GM23248 (cell line): ENCODE data around the gene CTNNA3. TPM values are rescaled to one million over a fixed set of nuclear protein-coding genes. Genes with fewer than 3 reads are reported as not detected.

Source experiments
- DNase-seq: peaks from one replicate; pipeline ENCODE4 v3.0.0-alpha.2; 2015
- H2AFZ ChIP-seq: fragments of 200-600 bp; sonication (generic); 2 replicates; pipeline ENCODE4 v1.6.1; 2016; ENCODE audit warnings: antibody characterized with exemption
- H3F3A ChIP-seq: fragments of 200-600 bp; sonication (generic); 2 replicates; pipeline ENCODE4 v1.6.1; 2016; ENCODE audit warnings: mild to moderate bottlenecking, antibody characterized with exemption, mixed run types; ENCODE audit not compliant: insufficient read depth
- H3K27ac ChIP-seq: fragments of 200-600 bp; sonication (generic); 2 replicates; pipeline ENCODE4 v1.5.1; 2016; ENCODE audit warnings: mild to moderate bottlenecking
- H3K27me3 ChIP-seq: fragments of 200-600 bp; sonication (generic); replicated peaks from 2 replicates; pipeline ENCODE4 v1.6.1; 2016; ENCODE audit warnings: mild to moderate bottlenecking; ENCODE audit not compliant: insufficient read depth
- H3K36me3 ChIP-seq: fragments of 200-600 bp; sonication (generic); 2 replicates; pipeline ENCODE4 v1.6.1; 2016; ENCODE audit warnings: low read depth, mild to moderate bottlenecking
- H3K4me1 ChIP-seq: fragments of 200-600 bp; sonication (generic); 2 replicates; pipeline ENCODE4 v1.6.1; 2016; ENCODE audit warnings: mild to moderate bottlenecking; ENCODE audit not compliant: insufficient read depth
- H3K4me2 ChIP-seq: fragments of 200-600 bp; sonication (generic); one replicate; pipeline ENCODE4 v1.6.1; 2016; ENCODE audit warnings: mild to moderate bottlenecking; ENCODE audit not compliant: unreplicated experiment
- H3K4me3 ChIP-seq: fragments of 200-600 bp; sonication (generic); 2 replicates; pipeline ENCODE4 v1.5.1; 2016; ENCODE audit warnings: mild to moderate bottlenecking
- H3K79me2 ChIP-seq: fragments of 200-600 bp; sonication (generic); 2 replicates; pipeline ENCODE4 v1.6.1; 2016; ENCODE audit warnings: mild to moderate bottlenecking; ENCODE audit not compliant: insufficient read depth
- H3K9ac ChIP-seq: fragments of 200-600 bp; sonication (generic); 2 replicates; pipeline ENCODE4 v1.6.1; 2016; ENCODE audit warnings: mild to moderate bottlenecking
- H3K9me2 ChIP-seq: fragments of 200-600 bp; sonication (generic); 2 replicates; pipeline ENCODE4 v1.6.1; 2016; ENCODE audit warnings: mixed run types, mild to moderate bottlenecking, moderate library complexity; ENCODE audit not compliant: insufficient read depth
- H3K9me3 ChIP-seq: fragments of 200-600 bp; sonication (generic); one replicate; pipeline ENCODE4 v1.6.1; 2017; ENCODE audit warnings: low read depth
- H4K20me1 ChIP-seq: fragments of 200-600 bp; sonication (generic); 2 replicates; pipeline ENCODE4 v1.6.0; 2016; ENCODE audit not compliant: insufficient read depth
- EZH2 ChIP-seq: fragments of 200-600 bp; sonication (generic); IDR thresholded peaks from 2 replicates; pipeline ENCODE4 v1.6.1; 2018; ENCODE audit warnings: antibody characterized with exemption, mild to moderate bottlenecking; ENCODE audit not compliant: insufficient read depth, poor library complexity, severe bottlenecking
- EZH2phosphoT487 ChIP-seq: fragments of 200-600 bp; sonication (generic); IDR thresholded peaks from 2 replicates; pipeline ENCODE4 v1.6.1; 2018; ENCODE audit warnings: antibody characterized with exemption, moderate library complexity, mild to moderate bottlenecking, low read depth; ENCODE audit not compliant: insufficient read depth
- WGBS, 2 experiments: methylation state at CpG; one replicate each; pipeline ENCODE4 v1.1.6; 2015 to 2017; ENCODE audit warnings: low lambda C conversion rate in 2 of 2, low coverage in 1 of 2; ENCODE audit errors: missing lambda C conversion rate in 2 of 2; 5-methylcytosine and 5-hydroxymethylcytosine counted together
- in situ Hi-C: fragments of 300-500 bp; cut with MboI; formaldehyde crosslinking; loops from 2 replicates; pipeline ENCODE4 v1.15.0; 2020
- polyA plus RNA-seq: library from polyadenylated mRNA; unstranded; fragments of >200 nt; fragmentation: Nextera tagmentation; extraction: Ambion mirVana; gene quantifications from 2 replicates; pipeline ENCODE4 v1.2.1, GENCODE V29; 2016
- total RNA-seq: library from RNA; depleted of rRNA; stranded (reverse); fragments of >200 nt; shearing (Covaris generic); gene quantifications from 2 replicates; pipeline ENCODE4 v1.2.3, GENCODE V29; 2014

CTNNA3 gene
- total and polyA plus RNA-seq, 2 experiments from 2014 or later, result not detected

GRCh38 chr10:65894379-65894778 is 1801.6 kb downstream of the CTNNA3 start:
- Histone ChIP-seq H3K4me3 (no peak overlapping the region), H3K27me3 (no peaks in the 10 kb centered on the region), H3K9ac (no peak overlapping the region), H3F3A (no peaks in the 10 kb centered on the region), H3K9me3 (no peaks in the 10 kb centered on the region), H2AFZ (no peak overlapping the region), H4K20me1 (no peaks in the 10 kb centered on the region), H3K36me3 (no peaks in the 10 kb centered on the region), H3K27ac (no peak overlapping the region), H3K4me1 (no peaks in the 10 kb centered on the region), H3K9me2 (no peaks in the 10 kb centered on the region), H3K4me2 (no peak overlapping the region), H3K79me2 (no peaks in the 10 kb centered on the region)
- in situ Hi-C loops, result no loop called here
- TF ChIP-seq EZH2 (no peak), EZH2phosphoT487 (no peak)
- WGBS, 2 experiments, result 13 to 19% methylated on average over 4 of the region's 4 CpGs
- DNase-seq, result no peak

GRCh38 chr10:65893676-65894075 is 1802.3 kb downstream of the CTNNA3 start:
- no peaks in the 10 kb centered on the region for H3K9me3 ChIP-seq
- no peaks in the 10 kb centered on the region for H3K4me1 ChIP-seq
- no peak for DNase-seq
- 6 to 7% methylated on average over 3 of the region's 3 CpGs for WGBS, 2 experiments
- TF ChIP-seq EZH2 (no peak), EZH2phosphoT487 (no peak)
- H3K4me3 ChIP-seq, result no peak overlapping the region
- H3F3A ChIP-seq, result no peaks in the 10 kb centered on the region
- H4K20me1 ChIP-seq, result no peaks in the 10 kb centered on the region
- no peak overlapping the region for H3K9ac ChIP-seq
- no peaks in the 10 kb centered on the region for H3K9me2 ChIP-seq
- no peak overlapping the region for H3K27ac ChIP-seq
- H3K36me3 ChIP-seq, result no peaks in the 10 kb centered on the region
- H3K27me3 ChIP-seq, result no peaks in the 10 kb centered on the region
- H3K79me2 ChIP-seq, result no peaks in the 10 kb centered on the region
- H3K4me2 ChIP-seq, result no peak overlapping the region
- in situ Hi-C loops, result no loop called here
- no peak overlapping the region for H2AFZ ChIP-seq

GRCh38 chr10:65892284-65892683 is 1803.7 kb downstream of the CTNNA3 start:
- Histone ChIP-seq H3K9ac (no peak overlapping the region), H3K4me2 (no peak overlapping the region), H2AFZ (no peak overlapping the region), H4K20me1 (no peaks in the 10 kb centered on the region), H3K27me3 (no peaks in the 10 kb centered on the region), H3K4me1 (no peaks in the 10 kb centered on the region), H3F3A (no peaks in the 10 kb centered on the region), H3K9me2 (no peaks in the 10 kb centered on the region), H3K9me3 (peaks cover 3% of the 10 kb centered on the region), H3K4me3 (no peak overlapping the region), H3K79me2 (no peaks in the 10 kb centered on the region), H3K27ac (no peak overlapping the region), H3K36me3 (no peaks in the 10 kb centered on the region)
- in situ Hi-C loops, result no loop called here
- 18 to 19% methylated on average over 3 of the region's 3 CpGs for WGBS, 2 experiments
- DNase-seq, result no peak
- no peak for TF ChIP-seq EZH2phosphoT487
- no peak for TF ChIP-seq EZH2

- Histone ChIP-seq H3K9ac (no peak overlapping the region), H3K4me2 (no peak overlapping the region), H3K36me3 (no peaks in the 10 kb centered on the region), H3K9me2 (no peaks in the 10 kb centered on the region), H3K27me3 (no peaks in the 10 kb centered on the region), H3K4me1 (no peaks in the 10 kb centered on the region), H4K20me1 (no peaks in the 10 kb centered on the region), H3K79me2 (no peaks in the 10 kb centered on the region), H3F3A (no peaks in the 10 kb centered on the region), H2AFZ (no peak overlapping the region), H3K9me3 (peaks cover 3% of the 10 kb centered on the region), H3K27ac (no peak overlapping the region), H3K4me3 (no peak overlapping the region)
- no peak for DNase-seq
- TF ChIP-seq EZH2phosphoT487 (no peak), EZH2 (no peak)
- 7 to 13% methylated on average over 3 of the region's 3 CpGs for WGBS, 2 experiments
- in situ Hi-C loops, result no loop called here
Measured at GRCh38 chr10:65891073-65891981, 1804.7 kb downstream of the CTNNA3 start.

GRCh38 chr10:65864529-65864928 is 1831.5 kb downstream of the CTNNA3 start:
- no peaks in the 10 kb centered on the region for H3F3A ChIP-seq
- no peaks in the 10 kb centered on the region for H3K4me1 ChIP-seq
- H3K4me3 ChIP-seq, result no peak overlapping the region
- no peak for TF ChIP-seq EZH2phosphoT487
- no peak for TF ChIP-seq EZH2
- no peak for DNase-seq
- H3K79me2 ChIP-seq, result no peaks in the 10 kb centered on the region
- no peak overlapping the region for H2AFZ ChIP-seq
- no peaks in the 10 kb centered on the region for H4K20me1 ChIP-seq
- H3K27ac ChIP-seq, result no peak overlapping the region
- no peaks in the 10 kb centered on the region for H3K9me2 ChIP-seq
- H3K9ac ChIP-seq, result no peak overlapping the region
- in situ Hi-C loops, result no loop called here
- no peaks in the 10 kb centered on the region for H3K27me3 ChIP-seq
- no peaks in the 10 kb centered on the region for H3K36me3 ChIP-seq
- no peak overlapping the region for H3K4me2 ChIP-seq
- no peaks in the 10 kb centered on the region for H3K9me3 ChIP-seq
